ENCODE measurements around the gene AP3M1.
"Not testable (repeated sequence)": the region's sequence is repeated elsewhere in the genome, so short reads cannot be mapped to it uniquely, and the experiment has no call there.

The AP3M1 gene

GRCh38 chr10:74150990-74151878 is 606 bp upstream of the AP3M1 start, which contains the start of gene ADK:
ADK (plus strand) TSS chr10:74151221; CDS start chr10:74151279, 58 bp downstream.
- peak; percentile 35 for TF ChIP-seq CTCF (IDR thresholded peaks at IDR 0.05; ENCODE audit: low read depth, low read length, missing control alignments)
- peak; percentile 94 for DNase-seq (ENCODE audit: low read depth)
- peak within 1 kb of the TSS; percentile 92 for H3K4me3 ChIP-seq (ENCODE audit: low read depth, low read length)

GRCh38 chr10:74146980-74147379 is 3.6 kb downstream of the AP3M1 start:
- not testable (repeated sequence) for H3K4me3 ChIP-seq (ENCODE audit: low read depth, low read length); DNase-seq (ENCODE audit: low read depth)

- DNase-seq (ENCODE audit: low read depth) = no peak
- no peak for TF ChIP-seq CTCF (IDR thresholded peaks at IDR 0.05; ENCODE audit: low read depth, low read length, missing control alignments)
- no peak overlapping the region for H3K4me3 ChIP-seq (ENCODE audit: low read depth, low read length)
Observed at GRCh38 chr10:74145133-74145532, 5.5 kb downstream of the AP3M1 start.

- TF ChIP-seq CTCF (IDR thresholded peaks at IDR 0.05; ENCODE audit: low read depth, low read length, missing control alignments) = no peak
- DNase-seq (ENCODE audit: low read depth) = no peak
- no peak overlapping the region for H3K4me3 ChIP-seq (ENCODE audit: low read depth, low read length)
Observed at GRCh38 chr10:74140553-74140952, 10.1 kb downstream of the AP3M1 start.

GRCh38 chr10:74139981-74140380 is 10.6 kb downstream of the AP3M1 start:
- DNase-seq (ENCODE audit: low read depth) = no peak
- no peak for TF ChIP-seq CTCF (IDR thresholded peaks at IDR 0.05; ENCODE audit: low read depth, low read length, missing control alignments)
- no peak overlapping the region for H3K4me3 ChIP-seq (ENCODE audit: low read depth, low read length)

- H3K4me3 ChIP-seq (ENCODE audit: low read depth, low read length); DNase-seq (ENCODE audit: low read depth): not testable (repeated sequence)
Observed at GRCh38 chr10:74138596-74138995, 12.0 kb downstream of the AP3M1 start.

- no peak for DNase-seq (ENCODE audit: low read depth)
- TF ChIP-seq CTCF (IDR thresholded peaks at IDR 0.05; ENCODE audit: low read depth, low read length, missing control alignments) = no peak
- no peak overlapping the region for H3K4me3 ChIP-seq (ENCODE audit: low read depth, low read length)
Observed at GRCh38 chr10:74137992-74138391, 12.6 kb downstream of the AP3M1 start.

- H3K4me3 ChIP-seq (ENCODE audit: low read depth, low read length) = no peak overlapping the region
- DNase-seq (ENCODE audit: low read depth) = no peak
- no peak for TF ChIP-seq CTCF (IDR thresholded peaks at IDR 0.05; ENCODE audit: low read depth, low read length, missing control alignments)
Observed at GRCh38 chr10:74135452-74135851, 15.2 kb downstream of the AP3M1 start.

Measured in GM12864 (cell line).